Adipose tissue (tissue), 3 donors: ENCODE results near the gene KIF26B. TPM values are rescaled to one million over a fixed set of nuclear protein-coding genes. Genes with fewer than 3 reads are reported as not detected.

Experiments used
- H3K27ac ChIP-seq: one replicate; pipeline ENCODE4 v1.5.1; 2013; ENCODE audit warnings: low read depth, low read length
- WGBS, 3 donors: extraction: QIAGEN DNeasy Blood & Tissue Kit; methylation state at CpG; one replicate each; pipeline ENCODE4 v1.1.7; 2013; 5-methylcytosine and 5-hydroxymethylcytosine counted together
- polyA plus RNA-seq, 3 donors: library from polyadenylated mRNA; stranded (reverse); fragments of 200-250 nt; gene quantifications; one replicate each; pipeline ENCODE4 v1.2.3, GENCODE V29; 2013
- donor health status: healthy with polysubstance abuse.
- donor health status: Bipolar disorder and iron deficiency.
- donor health status: healthy.

KIF26B gene
- polyA plus RNA-seq, 3 donors = 0.08 to 0.56 (median 0.12) TPM

DNA sequence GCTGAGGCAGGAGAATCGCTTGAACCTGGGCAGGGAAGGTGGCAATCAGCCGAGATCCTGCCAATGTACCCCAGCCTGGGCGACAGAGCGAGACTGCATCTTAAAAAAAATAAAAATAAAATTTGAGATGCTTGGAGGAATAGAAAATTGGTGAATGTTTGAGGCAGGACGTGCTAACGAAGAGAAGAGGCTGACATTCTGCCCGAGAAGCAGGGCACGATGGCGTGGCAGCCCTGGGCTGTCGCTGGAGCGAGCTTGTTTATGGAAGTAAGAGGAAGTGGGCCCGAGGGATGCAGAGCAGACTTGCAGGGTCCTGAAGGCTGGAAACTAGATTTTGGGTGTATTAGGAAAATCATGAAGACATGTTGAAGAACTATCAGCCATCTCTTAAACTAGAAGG, 92.6 kb downstream of the KIF26B start:
- H3K27ac ChIP-seq = no peak overlapping the region
- 93 to 94% (median 94%) methylated on average over 12 of the region's 12 CpGs for WGBS, 3 donors

GRCh38 chr1:245247801-245248200, 93.0 kb downstream of the KIF26B start:
- H3K27ac ChIP-seq = no peak overlapping the region
- 68 to 83% (median 72%) methylated on average over 7 of the region's 7 CpGs for WGBS, 3 donors

DNA sequence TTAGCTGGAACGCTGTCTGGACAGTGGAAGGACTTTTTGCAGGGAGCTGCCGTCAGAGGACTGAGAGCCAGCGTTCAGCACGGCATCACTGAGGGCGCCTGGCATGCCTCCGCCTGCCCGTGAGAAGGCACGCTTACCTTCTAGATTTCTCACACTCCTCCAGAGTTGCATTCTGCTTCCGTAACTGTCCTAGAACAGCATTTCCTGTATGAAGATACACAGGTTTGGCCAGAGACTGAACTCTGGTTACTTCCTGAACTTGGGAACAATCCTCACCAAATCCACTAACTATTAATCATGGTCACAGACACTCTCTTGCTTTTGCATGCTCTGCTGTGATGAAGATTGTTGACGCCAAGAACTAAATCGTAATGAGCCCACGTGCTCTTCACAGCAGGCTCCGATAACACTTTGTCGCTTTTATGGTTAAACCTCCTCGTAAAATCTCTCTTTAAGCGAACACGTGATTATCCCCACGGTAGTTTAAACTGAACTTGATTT, 93.5 kb downstream of the KIF26B start:
- no peak overlapping the region for H3K27ac ChIP-seq
- 60 to 81% (median 78%) methylated on average over 18 of the region's 18 CpGs for WGBS, 3 donors

DNA sequence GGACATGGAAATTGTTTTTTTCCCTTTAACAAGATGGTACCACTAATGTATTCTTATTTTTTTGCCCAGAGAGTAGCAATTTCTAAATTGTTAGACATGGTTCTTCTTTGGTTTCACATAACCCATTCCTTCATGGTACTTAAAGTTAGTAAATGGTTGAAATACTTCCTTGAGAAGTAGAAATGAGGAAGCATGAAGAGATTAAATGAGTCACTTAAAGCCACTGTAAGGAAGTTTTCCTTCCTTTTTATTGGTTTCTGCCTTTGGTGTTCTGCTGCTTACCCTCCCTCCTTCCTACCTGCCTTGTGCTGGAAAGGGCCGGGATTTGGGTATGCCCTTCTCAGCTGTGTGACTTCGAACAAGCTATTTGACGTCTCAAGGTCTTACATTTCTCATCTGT, 101.0 kb downstream of the KIF26B start:
- no peak overlapping the region for H3K27ac ChIP-seq
- WGBS, 3 donors = 76 to 87% (median 87%) methylated on average over 3 of the region's 3 CpGs

- WGBS, 3 donors = 58 to 76% (median 70%) methylated on average over 6 of the region's 6 CpGs
- no peak overlapping the region for H3K27ac ChIP-seq
Observed at GRCh38 chr1:245256528-245256927, 101.7 kb downstream of the KIF26B start.

- WGBS, 3 donors = 28 to 59% (median 55%) methylated on average over 12 of the region's 12 CpGs
- H3K27ac ChIP-seq = no peak overlapping the region
Observed at GRCh38 chr1:245258271-245258920, 103.6 kb downstream of the KIF26B start.

DNA sequence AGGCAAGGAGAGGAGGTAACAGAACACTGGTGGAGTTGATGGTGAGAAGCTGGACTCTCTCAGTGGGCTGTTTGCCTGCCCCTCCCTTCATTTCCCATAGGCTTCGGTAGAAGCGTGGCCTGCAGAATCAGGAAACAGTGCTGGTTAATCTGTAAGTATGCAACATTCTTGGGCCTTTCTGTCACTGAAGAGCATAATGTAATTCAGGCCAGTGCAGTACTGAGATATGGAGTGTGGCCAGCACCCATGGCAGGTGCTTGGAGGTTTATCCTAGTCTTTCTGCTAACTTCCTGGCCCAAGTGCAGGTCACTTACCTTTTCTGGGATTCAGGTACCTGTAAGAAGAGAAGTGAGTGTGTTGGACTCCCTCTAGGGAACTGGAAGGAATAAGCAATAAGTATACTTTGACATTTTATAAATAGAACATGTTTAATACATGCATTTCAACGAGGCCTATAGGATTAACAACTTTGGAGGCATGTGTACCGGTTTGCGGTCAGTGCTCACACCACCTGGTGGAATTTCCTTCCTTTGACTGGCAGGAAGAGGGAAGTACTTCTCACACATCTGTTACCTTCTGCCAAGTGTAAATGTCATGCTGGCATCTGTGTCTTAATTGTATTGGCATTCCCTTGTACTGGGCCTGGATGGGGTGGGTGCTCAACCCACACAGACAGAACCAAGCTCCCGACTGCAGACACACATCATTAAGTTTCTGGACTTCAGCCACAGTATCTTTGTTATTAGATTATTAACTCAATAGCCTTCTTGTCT, 105.5 kb downstream of the KIF26B start:
- no peak overlapping the region for H3K27ac ChIP-seq
- WGBS, 3 donors = 32 to 37% (median 36%) methylated on average over 6 of the region's 6 CpGs

DNA sequence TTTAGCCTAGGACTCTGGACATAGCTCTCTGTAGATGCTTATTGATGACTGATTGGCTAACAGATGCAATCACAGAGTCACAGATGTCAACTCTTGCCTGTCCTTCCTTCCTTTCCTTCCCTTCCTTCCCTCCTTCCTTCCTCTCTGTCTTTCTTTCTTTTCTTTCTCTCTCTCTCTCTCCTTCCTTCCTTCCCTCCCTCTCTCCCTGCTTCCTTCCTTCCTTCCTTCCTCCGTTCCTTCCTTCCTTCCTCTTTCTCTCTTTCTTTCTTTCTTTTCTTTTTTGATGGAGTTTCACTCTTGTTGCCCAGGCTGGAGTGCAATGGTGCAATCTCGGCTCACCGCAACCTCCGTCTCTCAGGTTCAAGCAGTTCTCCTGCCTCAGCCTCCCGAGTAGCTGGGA, 106.1 kb downstream of the KIF26B start:
- 83 to 93% (median 89%) methylated on average over 5 of the region's 5 CpGs for WGBS, 3 donors
- no peak overlapping the region for H3K27ac ChIP-seq

DNA sequence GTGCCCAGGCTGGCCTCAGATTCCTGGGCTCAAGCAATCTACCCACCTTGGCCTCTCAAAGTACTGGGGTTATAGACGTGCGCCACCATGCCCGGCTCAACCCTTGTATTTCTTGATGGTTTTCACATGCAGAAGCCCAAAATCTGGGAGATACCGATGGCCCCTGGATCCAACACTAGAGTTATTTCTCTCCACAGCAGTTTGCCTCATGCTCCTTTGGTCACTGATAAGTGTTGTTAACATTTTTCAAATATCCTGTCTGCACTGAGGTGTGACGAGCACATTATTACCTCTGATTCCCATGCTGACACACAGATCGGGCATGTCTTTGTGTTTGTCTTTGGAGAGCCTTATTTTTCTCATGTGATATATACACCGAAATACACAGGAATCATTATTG, 107.0 kb downstream of the KIF26B start:
- no peak overlapping the region for H3K27ac ChIP-seq
- 88 to 96% (median 96%) methylated on average over 7 of the region's 7 CpGs for WGBS, 3 donors

DNA sequence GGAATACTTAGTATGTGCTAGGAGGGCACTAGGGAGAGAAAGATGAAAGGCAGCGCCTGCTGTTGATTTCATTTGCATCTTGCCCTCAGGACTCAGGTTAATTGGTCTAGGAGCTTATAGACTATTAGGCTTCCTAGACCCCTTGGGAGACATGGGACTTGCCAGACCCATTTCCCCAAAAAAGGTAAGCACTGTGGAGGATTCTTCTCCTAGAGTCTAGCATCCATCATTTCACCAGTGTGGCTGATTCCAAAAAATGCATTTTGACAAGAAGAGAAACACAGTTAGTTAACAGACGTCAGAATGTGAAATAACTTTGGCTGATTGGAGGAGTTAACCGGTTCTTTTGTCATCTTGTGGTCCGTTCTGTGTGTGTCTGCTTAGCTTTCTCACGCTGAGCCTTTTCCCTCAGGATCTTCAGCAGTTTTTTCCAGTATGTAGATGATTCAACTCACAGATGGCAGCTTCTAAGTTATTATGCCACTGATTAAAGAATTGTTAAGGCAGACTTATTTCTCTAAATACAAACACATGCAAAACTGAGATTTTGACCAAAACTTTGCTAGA, 108.8 kb downstream of the KIF26B start:
- H3K27ac ChIP-seq = no peak overlapping the region
- 75 to 81% (median 78%) methylated on average over 5 of the region's 5 CpGs for WGBS, 3 donors

DNA sequence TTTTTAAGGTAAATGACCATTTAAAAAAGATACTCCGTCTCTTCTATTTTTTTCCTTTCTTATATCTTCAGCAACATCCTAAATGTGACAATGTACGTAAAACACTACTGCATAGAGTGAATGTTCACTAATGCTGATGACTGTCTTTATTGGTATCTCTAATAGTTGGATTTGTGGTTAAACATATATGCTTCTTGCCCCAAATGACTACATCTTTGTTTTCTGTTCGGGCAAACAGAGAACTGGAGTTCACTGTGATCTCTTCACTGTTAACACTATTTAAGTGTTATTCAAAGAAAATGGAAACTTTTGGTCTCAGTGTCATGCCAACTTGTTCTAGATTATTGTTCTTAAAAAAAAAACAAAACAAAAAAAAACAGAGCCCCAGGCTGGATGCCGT, 109.4 kb downstream of the KIF26B start:
- WGBS, 3 donors = 80 to 91% (median 91%) methylated on average over 4 of the region's 4 CpGs
- H3K27ac ChIP-seq = no peak overlapping the region

GRCh38 chr1:245266105-245266504, 111.3 kb downstream of the KIF26B start:
- no peak overlapping the region for H3K27ac ChIP-seq

- no peak overlapping the region for H3K27ac ChIP-seq
Observed at GRCh38 chr1:245270063-245270462, 115.3 kb downstream of the KIF26B start.

DNA sequence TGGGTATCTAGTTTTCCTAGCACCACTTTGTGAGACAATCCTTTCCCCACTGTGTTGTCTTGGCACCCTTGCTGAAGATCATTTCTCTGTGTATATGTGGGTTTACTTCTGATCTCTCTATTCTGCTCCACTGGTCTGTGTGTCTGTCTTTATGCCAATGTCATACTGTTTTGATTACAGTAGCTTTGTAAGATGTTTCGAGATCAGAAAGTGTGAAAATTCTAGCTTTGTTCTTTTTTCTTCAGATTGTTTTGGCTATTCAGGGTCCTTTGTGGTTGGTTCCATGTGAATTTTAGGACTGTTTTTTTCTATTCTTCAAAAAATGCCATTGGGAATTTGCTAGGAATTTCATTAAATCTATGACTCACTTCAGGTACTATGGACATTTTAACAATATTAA, 116.2 kb downstream of the KIF26B start:
- no peak overlapping the region for H3K27ac ChIP-seq
- 88 to 96% (median 94%) methylated on average over 1 of the region's 1 CpG for WGBS, 3 donors

GRCh38 chr1:245272676-245273075, 117.9 kb downstream of the KIF26B start:
- 77 to 89% (median 85%) methylated on average over 4 of the region's 4 CpGs for WGBS, 3 donors
- no peak overlapping the region for H3K27ac ChIP-seq

DNA sequence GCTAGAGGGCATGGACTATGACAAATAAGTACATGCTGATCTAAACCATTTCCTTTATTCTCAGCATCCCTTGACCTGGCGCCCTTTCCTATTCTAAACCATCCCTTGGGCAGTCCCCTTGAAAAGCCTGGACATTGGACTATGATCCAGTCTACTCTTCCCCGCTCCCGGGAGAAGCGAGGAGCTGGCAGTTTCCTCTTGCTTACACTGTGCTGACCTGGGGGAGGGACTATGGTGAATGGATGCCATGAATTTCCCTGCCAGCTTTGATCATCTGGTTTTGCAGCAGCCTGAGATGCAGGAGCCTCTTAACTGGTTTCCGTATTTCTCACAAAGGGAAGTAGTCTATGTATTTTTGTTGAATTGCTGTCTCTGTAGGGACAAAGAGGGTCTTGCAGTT, 121.7 kb downstream of the KIF26B start:
- WGBS, 3 donors = 52 to 81% (median 54%) methylated on average over 5 of the region's 5 CpGs
- no peak overlapping the region for H3K27ac ChIP-seq

DNA sequence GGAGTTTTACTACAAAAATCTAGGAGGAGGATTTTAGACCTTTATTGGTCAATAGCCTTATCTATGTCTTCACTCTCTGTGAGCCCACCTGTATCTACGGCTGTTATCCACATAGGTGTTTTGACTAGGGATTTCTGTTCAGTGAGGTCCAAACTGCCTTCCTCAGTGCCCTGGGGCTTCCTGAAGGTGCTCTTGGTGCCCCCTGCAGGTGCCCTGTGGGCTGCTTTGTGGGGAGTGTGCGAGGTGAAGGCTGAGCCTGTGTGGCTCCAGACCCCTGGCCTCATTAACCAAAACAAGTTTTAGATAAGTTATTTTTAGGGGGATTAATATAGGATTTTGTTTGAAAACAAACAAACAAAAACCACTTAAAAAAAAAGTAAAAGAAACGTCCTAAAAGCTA, 122.5 kb downstream of the KIF26B start:
- WGBS, 3 donors = 53 to 86% (median 79%) methylated on average over 3 of the region's 3 CpGs
- no peak overlapping the region for H3K27ac ChIP-seq

DNA sequence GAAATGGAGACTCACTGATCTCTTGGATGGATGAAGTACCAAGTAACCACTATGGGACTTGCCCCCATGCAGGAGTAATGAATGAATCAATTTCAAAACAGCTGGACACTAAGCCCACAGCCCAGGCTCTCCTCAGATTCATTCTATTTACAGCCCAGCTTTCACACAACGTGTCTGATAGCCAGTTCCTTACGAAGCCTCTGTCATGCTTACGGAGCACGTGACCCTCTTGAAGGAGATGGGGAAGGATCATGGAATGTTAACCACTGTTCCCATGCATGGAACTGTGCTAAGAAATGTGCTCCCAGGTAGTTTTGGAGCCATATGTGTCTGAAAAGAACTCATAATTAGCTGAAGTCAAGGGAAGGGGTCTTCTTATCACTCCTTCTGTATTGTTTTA, 124.1 kb downstream of the KIF26B start:
- WGBS, 3 donors = 78 to 93% (median 81%) methylated on average over 4 of the region's 4 CpGs
- H3K27ac ChIP-seq = no peak overlapping the region

DNA sequence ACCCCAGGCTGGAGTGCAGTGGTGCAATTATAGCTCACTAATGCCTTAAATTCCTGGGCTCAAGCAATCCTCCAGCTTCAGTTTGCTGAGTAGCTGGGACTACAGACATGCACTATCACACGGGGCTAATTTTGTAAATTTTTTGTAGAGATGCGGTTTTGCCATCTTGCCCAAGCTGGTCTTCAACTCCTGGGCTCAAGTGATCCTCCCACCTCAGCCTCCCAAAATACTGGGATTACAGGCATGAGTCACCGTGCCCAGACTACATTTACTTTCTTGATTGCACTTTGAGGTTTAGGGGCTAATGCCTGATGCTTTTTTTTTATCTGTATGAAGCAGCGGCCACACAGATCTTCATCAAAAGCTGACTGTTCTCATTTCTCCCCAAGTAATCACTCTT, 124.6 kb downstream of the KIF26B start:
- 60 to 89% (median 82%) methylated on average over 4 of the region's 4 CpGs for WGBS, 3 donors
- no peak overlapping the region for H3K27ac ChIP-seq

DNA sequence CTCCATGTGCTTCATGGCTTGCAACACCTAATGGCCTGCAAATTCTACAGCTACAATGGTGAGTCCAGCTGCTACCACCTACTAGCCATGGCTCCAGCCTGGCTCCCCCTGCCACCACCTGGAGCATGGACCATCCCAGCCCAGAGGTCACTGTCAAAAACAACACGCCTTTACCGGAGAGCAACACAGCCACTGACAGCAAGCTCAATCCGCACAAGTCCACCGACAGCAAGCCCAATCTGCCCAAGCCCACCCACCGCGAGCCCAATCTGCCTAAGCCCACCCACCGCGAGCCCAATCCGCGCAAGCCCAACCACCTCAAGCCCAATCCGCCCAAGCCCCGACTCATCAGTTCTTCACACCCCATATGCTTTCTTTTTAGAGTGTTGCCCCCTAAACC, 128.2 kb downstream of the KIF26B start:
- 98% methylated on average over 12 of the region's 12 CpGs for WGBS, 3 donors
- H3K27ac ChIP-seq = no peak overlapping the region
